ENCODE results near the gene PRMT5.
"Not testable (repeated sequence)": the region's sequence is repeated elsewhere in the genome, so short reads cannot be mapped to it uniquely, and the experiment has no call there.

The PRMT5 gene

DNA sequence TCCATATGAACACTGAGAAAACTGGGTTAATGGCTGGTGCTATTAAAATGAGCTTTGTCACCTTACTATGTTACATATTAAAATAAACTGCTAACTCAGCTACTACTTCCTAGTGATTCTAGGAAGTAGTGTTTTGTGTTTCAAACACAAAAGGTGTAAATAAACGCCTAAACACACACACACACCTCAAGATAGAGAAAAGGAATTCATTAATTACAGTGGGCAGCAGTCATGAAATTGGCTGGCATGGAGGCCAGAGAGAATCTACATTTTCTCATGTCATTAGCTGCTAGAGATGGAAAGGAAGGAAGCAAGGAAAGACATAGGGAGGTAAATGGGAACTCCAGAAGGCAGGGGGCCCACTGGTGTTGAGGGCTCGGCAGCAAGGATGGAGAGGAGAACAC, 787 bp upstream of the PRMT5 start:
- DNase-seq = no peak

DNA sequence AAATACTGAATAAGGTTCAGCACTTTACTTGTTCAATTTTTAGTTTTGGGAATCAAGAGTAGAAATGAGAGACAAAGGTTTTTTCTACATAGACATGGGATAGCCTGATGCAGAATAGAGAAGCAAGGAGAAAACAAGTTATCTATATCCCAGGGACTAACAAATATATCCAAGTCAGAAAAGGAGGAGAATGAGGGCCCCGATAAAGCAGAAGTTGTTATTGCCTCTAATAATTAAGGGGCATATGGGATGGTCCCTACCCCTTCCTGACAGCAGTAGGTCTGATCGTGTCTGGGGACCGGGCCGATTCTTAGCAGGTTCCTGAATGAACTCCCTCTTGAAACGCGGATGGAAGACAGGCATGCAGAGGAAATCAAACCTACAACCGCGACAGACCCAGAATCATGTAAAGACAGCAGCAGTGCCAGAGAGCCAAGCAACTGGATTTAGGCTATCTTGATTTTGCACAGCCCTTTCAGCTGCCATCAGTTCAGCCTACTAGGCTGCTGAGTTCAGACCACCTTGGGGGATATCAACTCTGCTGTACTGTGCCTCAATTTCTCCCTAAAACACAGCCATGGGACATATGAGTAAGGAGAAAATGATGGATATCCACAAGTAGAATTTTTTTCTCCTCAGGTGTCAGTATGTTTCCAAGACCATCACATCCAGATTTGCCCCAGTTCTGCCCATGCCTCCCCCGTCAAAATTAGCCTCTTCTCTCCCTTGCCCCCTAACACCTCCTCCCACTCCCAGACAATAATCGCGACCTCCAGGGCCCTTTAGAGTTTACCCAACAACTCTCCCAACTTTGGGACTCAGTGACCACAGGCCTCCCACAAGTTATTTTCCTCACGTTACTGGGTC, 706 bp downstream of the PRMT5 start:
- DNase-seq = no peak

DNA sequence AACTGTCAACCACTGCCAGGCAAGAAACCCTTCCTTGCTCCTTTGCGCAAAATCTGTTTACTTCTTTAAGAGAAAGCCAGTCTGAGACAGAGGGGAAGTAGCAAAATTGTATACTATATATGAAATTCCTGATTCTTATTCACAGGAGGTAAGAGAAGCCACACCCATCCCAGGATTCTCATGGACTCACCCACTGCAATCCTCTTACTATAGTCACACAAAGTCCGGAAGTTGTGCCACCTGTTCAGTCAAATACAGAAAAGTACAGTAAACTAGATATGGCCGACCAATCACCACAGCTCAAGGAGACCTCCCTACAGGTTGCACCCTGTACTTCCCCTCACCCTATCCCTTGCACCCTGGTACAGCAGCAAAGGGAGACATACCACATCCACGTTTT, 2.9 kb downstream of the PRMT5 start:
- DNase-seq = no peak

DNA sequence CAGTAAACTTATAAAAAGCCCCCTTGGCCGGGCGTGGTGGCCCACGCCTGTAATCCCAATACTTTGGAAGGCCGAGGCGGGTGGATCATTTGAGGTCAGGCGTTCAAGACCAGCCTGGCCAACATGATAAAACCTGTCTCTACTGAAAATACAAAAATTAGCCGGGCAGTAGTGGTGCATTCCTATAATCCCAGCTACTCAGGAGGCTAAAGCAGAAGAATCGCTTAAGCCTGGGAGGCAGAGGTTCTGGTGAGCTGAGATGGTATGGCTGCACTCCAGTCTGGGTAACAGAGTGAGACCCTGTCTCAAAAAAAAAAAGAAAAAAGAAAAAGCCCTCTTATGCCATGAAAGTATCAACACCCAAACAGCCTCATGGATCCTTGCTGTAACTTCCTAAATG, 3.7 kb downstream of the PRMT5 start:
- no peak for DNase-seq

DNA sequence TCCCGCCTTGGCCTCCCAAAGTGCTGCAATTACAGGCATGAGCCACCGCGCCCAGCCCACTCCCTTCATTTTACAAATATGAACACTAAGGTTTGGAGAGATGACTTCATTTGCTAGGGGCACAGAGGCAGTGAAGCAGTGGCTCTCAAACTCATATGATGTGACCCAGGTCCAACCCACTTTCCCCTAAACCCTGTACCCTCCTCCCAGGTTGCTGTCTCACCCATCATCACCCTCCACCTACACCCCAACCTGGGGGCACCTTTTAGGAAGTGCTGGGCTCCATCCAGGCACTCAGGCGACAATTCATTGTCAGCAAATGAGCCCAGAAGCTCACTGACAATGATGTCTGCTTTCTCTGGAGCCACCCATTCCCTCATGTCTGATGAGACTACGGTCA, 5.4 kb downstream of the PRMT5 start:
- DNase-seq = no peak

DNA sequence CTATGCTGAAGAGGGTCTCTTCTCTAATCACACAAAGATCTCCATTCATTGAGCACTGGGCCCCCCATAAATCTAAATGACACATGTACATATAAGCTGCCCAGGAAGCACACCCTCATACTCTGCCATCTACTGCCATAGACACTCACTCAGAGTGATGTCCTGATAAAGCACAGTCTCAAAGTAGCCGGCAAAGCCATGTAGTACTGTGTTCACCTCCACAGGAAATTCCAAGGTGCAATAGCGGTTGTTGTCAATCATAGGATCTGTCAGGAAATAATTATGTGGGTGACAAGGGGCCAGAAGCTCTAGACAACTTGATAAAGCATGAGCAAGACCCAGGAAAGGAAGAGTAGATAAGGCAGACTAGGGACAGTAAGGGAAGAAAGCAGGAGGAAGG, 6.9 kb downstream of the PRMT5 start:
- DNase-seq = no peak

DNA sequence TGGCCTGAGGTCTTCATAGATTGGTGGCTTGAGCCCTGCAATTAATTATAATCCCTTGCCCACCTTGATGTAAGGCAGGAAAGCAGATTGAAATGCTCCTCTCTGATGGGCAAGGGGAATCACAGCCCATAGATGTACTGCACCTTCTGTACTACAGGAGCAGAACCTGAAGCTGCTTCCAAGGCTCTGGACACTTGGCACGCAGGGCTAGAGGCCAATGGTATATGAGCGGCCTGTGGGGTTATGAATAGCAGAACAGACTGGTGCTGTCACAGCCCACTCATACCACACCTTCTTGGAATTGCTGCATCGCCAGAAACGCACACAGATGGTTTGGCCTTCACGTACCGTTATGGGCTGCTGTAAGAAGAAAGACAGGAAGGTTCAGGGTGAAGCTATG, 8.5 kb downstream of the PRMT5 start:
- DNase-seq = no peak

DNA sequence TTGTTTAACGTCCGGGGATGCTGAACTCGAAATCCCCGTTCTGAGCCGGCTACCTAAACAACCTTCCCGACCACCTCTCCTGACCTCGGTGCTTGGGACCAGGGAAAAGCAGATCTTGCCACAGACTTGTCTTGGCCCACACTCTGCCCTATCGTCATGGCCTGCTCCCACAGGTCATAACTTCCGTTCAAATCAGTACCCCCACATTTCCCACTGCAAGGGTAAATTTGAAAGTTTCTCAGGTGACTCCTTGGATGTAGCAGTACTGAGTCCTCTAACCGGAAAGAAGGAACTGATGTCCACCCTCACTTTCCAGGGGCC, 9.6 kb downstream of the PRMT5 start:
- DNase-seq = no peak

DNA sequence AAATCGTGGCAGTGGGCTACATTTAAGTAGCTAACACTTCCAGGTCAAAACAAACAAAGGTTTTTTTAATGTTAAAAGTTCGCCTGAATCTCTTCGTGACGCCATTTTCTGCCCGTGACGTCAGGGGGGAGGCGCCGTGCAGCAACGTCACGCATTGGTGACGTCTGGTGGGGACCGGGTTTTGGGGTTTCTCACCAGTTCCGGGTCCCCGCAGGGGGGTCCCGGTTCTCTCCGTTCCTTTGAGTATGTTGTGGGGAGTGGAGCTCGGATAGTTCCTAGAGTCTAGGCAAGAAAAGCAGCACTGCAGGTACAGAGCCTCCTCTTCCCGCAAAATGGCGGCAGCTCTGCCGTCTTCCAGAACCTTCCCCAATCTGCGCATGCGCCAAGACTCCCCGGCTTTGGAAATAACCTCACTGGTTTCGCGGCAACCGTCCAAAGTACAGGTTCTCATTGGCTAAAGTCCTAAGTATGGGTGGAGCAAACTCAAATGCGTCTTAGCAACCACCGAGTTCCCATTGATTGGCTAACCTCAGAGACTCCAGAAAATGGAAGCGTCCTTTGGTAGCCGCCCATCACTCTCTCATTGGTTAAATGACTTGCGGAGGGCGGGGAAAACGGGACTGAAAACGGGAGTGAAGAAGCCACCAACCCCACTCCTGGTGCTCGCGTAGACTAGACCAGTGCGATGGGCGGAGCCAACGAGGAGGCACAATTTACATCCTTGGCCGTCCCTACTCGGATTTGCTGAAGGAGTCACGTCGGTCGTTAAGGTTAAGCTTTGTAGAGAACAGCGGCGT, 10.2 kb downstream of the PRMT5 start, which contains the start of gene RBM23:
Gene RBM23, minus strand, starts transcription at position 346 of the 797 bp plus-strand sequence.
- DNase-seq = peak; percentile 24

DNA sequence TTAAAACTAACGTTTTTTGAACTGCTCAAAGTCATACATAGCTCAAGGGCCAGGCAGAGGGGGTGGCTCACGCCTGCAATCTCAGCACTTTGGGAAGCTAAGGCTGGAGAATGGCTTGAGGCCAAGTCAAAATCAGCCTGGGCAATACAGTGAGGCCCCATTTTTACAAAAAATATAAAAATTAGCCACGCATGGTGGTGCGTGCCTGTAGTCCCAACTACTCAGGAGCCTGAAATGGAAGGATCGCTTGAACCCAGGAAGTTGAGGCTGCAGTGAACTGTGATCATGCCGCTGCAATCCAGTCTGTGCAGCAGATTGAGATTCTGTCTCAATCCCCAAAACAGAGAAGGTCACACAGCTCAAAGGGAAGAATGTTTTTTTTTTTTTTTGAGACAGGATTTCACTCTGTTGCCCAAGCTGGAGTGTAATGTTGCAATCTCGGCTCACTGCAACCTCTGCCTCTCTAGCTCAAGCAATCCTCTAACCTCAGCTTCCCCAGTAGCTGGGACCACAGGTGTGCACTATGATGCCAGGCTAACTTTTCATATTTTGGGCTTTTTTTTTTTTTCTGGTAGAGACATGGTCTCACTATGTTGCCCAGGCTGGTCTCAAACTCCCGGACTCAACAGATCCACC, 13.2 kb downstream of the PRMT5 start:
- no peak for DNase-seq

DNA sequence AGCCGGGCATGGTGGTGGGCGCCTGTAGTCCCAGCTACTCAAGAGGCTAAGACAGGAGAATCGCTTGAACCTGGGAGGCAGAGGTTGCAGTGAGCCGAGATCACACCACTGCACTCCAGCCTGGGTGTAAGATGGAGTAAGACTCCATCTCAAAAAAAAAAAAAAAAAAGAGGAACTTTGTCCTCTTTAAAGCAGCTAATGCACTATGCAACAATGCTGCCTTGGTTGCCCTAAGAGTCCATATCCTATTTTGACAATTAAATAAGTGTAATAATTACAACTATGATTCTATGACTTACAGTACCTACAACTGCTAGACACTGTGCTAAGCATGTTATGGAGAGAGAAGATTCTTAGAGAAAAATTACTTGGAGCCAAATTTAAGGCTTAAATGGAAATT, 14.3 kb downstream of the PRMT5 start:
- not testable (repeated sequence) for DNase-seq

DNA sequence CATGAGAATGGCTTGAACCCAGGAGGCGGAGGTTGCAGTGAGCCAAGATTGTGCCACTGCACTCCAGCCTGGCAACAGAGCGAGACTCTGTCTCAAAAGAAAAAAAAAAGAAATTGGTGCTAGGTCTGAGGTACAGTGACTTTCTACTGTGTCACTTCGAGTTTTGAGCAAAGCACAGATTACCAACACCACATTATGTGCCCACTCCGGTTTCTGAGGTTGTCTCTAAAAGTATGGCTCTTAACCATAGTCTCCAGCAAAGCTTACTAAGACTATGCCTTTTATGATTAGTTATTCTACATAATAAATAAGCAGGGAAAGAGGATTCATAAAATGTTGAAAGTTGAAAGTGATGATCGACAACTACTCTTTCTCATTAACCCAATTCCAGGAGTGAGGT, 18.3 kb downstream of the PRMT5 start:
- no peak for DNase-seq

DNA sequence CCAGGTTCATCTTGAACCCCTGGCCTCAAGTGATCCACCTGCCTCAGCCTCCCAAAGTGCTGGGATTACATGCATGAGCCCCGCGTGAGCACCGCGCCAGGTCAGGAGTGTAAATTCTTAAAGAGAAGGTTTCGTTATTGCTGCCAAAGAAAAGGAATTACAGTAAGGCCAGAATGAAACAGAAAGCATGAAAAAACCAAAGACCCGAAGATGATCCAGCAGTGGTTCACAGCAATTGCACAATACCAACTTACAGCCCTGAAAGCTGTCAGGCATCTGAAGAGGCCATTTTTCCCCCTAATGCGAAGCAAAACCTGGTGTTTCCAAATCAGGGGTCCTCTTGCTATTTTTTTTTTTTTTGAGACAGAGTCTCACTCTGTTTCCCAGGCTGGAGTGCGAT, 20.6 kb downstream of the PRMT5 start:
- no peak for DNase-seq

DNA sequence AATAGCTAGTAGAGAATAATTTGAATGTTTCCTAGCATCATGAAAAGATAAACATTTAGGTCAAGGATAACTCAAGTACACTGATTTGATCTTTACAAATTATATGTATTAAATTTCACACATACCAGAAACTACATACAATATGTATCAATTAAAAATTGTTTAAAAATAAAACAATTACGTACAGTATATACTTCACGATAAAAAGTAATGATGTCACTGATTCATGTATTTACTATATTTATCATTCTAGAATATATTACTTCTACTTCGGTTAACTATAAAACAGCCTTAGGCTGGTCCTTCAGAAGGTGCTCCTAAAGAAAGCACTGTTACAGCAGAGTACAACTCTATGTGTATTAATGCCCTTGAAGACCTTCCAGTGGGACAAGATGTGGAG, 21.7 kb downstream of the PRMT5 start:
- no peak for DNase-seq

DNA sequence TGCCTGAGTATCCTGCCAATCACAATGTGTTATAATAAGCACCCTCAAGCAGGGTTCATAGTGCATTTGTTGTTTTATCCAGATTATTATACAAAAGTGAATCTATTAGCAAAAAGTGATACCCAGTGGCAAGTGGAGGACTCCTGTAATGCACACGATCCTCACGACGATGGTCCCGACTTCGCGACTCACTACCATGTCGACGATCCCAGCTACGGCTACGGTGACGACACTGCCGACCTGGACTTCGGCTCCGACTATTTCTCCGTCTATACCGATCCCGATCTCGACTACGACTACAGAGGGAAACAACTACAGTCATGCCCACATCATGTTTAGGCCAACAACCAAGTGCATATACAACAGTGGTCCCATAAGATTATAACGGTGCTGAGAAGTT, 23.1 kb downstream of the PRMT5 start:
- DNase-seq = no peak

DNA sequence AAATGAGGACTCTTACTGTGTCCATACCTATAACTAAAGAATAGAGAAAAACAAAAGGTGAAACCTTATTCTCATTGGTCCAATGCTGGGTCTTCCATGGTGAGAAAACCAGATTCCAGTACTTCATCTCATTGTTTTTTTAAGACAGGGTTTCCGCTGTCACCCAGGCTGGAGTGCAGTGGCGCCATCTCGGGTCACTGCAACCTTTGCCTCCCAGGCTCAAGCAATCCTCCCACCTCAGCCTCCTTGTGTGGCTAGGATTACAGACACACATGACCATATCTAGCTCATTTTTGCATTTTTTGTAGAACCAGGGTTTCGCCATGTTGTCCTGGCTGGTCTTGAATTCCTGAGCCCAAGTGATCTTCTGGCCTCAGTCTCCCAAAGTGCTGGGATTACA, 23.5 kb downstream of the PRMT5 start:
- no peak for DNase-seq

DNA sequence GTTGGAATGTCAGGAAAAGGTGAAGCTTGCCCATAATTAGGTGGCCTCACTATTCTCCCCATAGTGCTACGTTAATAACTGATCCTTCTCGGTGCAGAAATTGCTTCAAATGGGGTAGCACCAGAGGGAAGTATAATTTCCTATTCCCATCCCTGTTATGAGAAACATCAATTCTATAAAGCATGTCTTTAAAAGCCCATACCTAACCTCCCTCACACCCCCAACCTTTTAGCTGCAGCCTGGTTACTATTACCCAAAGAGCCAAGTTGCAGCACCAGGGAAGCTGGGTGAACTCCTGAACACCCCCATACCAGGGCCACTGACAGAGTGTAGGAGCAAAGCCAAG, 25.5 kb downstream of the PRMT5 start:
- no peak for DNase-seq

DNA sequence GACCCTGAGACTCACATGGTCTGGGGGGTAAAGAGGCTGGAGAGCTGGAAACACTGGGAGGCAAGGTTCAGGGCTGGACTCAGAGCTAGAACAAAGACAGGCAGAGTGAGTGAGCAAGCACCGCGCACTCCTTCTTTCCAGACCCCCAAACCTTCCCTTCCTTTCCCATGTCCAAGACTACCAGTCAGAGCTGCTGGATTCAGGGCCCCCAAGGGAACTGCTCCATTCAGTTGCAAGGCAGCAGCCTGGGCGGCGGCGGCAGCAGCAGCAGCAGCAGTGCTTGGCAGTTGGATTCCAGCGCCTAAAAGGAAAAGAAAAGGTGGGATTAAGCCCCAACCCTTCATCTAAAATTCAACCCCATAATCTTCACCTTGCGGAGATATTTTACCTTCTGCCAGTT, 27.4 kb downstream of the PRMT5 start:
- DNase-seq = no peak

DNA sequence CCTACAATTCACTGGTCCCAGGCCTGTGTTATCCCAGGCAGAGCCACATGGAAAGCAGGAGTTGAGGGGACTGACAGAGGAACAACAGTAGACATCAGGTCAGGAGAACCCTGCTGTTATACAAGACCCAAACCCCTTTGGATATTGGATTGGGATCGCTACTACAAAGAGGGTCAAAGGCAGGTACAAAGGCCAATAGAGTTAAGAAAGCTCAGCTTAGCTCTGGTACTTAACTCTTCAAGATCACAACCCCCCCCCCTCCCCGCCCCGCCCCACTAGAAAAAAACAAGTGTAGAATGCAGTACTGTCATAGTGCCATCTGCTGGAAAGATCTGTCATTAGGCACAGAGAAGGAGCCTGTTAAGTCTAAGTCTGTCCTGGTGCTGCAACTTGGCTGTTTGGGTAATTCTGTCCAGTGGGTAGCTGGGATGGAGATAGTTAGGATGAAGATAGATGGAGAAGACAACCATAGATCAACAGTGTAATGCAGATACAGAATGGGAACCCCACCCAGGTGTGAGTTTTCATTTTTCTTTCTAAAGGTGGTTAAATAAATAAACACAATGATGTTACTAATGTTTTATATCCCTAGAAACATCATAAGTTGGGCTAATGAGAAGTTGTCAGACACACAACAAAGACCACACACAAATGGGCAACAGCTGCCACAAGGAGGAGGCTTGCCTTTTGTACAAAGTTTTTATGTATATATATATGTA, 28.9 kb downstream of the PRMT5 start:
- DNase-seq = peak; percentile 48

DNA sequence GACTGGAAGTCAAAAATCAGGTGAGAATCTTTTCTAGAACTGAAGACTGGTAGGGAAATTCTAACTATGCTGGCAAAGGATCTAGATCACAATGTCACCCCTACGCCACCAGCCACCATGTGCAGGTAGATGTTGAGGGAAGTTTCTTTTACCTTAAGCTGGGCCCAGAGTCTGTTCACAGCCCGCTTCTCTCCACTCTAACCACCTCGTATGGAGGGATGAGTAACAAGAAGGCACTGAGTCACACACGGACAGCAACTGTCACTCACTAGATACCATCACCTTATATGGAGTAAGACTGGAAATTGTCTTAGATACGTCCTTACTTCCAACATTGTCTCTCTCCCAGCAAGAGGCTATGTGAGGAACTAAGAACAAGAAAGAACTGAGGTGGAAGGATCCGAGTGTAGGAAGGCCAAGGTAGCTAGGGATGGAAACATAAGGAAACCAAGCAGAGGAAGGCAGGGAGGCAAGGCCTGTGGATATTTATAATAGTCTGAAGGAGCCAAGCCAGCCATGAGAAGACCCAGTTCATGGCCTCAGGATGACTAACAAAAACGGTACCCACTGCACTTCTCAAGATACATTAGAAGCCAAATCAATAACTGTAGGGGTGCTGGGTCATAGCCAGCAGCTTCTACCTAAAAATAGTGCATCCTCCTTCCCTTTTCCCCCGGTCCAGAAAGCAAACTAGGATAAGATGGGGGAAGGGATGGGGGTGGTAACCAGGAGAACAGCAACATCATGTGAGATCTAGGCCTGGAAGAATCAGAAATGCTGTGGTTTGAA, 30.7 kb downstream of the PRMT5 start:
- no peak for DNase-seq

DNA sequence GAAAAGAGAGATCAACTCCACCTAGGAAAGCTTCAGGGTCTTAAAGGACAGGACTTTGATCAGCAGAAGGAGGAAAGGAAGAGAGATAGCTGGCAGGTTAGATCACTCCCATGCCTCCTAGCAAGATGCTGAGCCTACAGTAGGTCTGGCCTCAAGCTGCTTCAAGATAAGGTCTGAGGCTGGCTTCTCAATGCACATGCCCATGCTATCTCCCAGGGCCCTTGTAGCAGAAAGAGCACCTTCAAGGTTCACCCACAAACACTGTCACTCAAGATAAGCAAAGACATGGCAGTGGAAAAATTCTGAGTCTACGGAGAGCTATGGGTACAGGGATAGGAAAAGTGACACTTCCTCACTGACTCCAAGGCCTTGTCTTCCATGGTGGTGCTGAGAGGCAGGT, 31.8 kb downstream of the PRMT5 start:
- no peak for DNase-seq

DNA sequence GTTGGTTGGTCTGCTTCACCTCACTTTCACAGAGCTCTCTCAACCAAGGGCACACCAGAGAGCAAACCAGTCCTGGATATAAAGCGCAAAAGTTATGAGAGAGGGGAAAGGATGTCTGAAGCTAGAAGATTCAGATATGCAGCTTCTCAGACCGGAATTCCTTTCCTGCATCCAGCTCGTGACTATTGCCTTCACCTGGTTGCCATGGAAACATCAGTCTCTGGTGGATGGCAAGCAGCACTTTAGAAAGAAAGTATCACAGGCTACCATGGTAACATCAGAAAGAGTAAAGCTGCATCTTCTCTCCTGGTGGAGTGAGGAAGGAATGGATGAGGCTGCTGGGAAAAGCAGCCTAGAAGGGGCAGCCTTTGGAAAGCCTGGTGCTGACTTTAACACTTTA, 32.4 kb downstream of the PRMT5 start:
- DNase-seq = no peak

DNA sequence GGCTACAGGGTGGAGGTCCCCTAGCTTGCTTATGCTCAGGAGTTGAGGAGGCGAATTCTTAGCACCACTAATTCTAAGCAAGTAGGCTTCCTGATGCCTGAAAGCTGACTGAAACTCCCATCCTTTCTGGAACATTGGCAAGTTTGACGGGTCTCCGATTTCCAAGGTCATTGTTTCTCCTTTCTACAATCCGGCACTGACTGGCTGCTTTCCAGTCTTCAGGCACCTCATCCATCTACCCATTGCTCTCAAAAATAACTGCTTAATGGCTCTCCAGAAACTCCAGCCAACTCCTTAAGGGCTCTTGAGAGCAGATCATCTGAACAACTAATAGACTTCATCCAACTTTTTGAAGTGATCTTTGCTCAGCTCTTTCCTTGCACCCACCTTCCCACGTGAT, 32.8 kb downstream of the PRMT5 start:
- no peak for DNase-seq
